H1 (cell line): ENCODE data around the gene EDEM1. TPM values are rescaled to one million over a fixed set of nuclear protein-coding genes. Genes with fewer than 3 reads are reported as not detected.

Experiments used
- CTCF ChIA-PET: fragments of 300-600 bp; sonication (Branson Sonifier 250); formaldehyde crosslinking; loops from one replicate; lab custom pipeline; 2021; ENCODE audit not compliant: partially characterized antibody; lab: Charles Lee
- POLR2A ChIA-PET: fragments of 300-600 bp; sonication (Branson Sonifier 250); formaldehyde crosslinking; loops from one replicate; lab custom pipeline; 2021; ENCODE audit warnings: inconsistent platforms; ENCODE audit not compliant: partially characterized antibody; lab: Charles Lee
- DNase-seq, 2 experiments: peaks; one replicate each; pipeline versions ENCODE4 v3.0.0 to v3.0.0-alpha.2; 2010 to 2022; ENCODE audit warnings: low spot score in 2 of 2, low read depth in 1 of 2, mixed read lengths in 1 of 2
- FAIRE-seq: peaks from 2 replicates; lab custom pipeline; 2011; peaks lifted over from hg19 to GRCh38; lab: Jason Lieb, UNC
- H2AFZ ChIP-seq: 2 replicates; pipeline ENCODE4 v1.8.1; 2012; ENCODE audit warnings: low read length, inconsistent platforms
- H2AK5ac ChIP-seq: 2 replicates; pipeline ENCODE4 v1.6.1; 2013; ENCODE audit warnings: low read depth, low read length
- H2BK120ac ChIP-seq: replicated peaks from 2 replicates; pipeline ENCODE3; 2013; ENCODE audit warnings: low read depth, low read length, inconsistent platforms
- H2BK12ac ChIP-seq: 2 replicates; pipeline ENCODE4 v1.6.1; 2013; ENCODE audit warnings: low read depth, low read length
- H2BK15ac ChIP-seq: 2 replicates; pipeline ENCODE4 v1.6.1; 2013; ENCODE audit warnings: low read length
- H2BK20ac ChIP-seq: 2 replicates; pipeline ENCODE4 v1.6.1; 2013; ENCODE audit warnings: low read length
- H2BK5ac ChIP-seq: 2 replicates; pipeline ENCODE4 v1.6.1; 2013; ENCODE audit warnings: low read depth, low read length
- H3K14ac ChIP-seq: 2 replicates; pipeline ENCODE4 v1.6.1; 2013; ENCODE audit warnings: inconsistent platforms; ENCODE audit not compliant: insufficient read length
- H3K18ac ChIP-seq: 2 replicates; pipeline ENCODE4 v1.6.1; 2013; ENCODE audit warnings: low read length; ENCODE audit errors: extremely low read depth
- H3K23ac ChIP-seq: 2 replicates; pipeline ENCODE4 v1.6.1; 2013; ENCODE audit warnings: inconsistent platforms; ENCODE audit not compliant: insufficient read length
- H3K23me2 ChIP-seq: 2 replicates; pipeline ENCODE4 v1.6.1; 2013; ENCODE audit warnings: low read depth, low read length
- H3K27ac ChIP-seq: 2 replicates; pipeline ENCODE4 v1.6.1; 2011; ENCODE audit warnings: low read depth, low read length, inconsistent platforms
- H3K27me3 ChIP-seq, 4 experiments: replicated peaks in 1 of 4; 1 replicate in 1 of 4; 2 replicates in 3 of 4; pipeline versions ENCODE4 v1.6.1 to v1.8.1; 2011 to 2013; ENCODE audit warnings: low read length in 3 of 4, mild to moderate bottlenecking in 3 of 4, inconsistent platforms in 2 of 4, mixed read lengths in 2 of 4, moderate library complexity in 1 of 4; ENCODE audit not compliant: control insufficient read depth in 3 of 4, insufficient read depth in 3 of 4; ENCODE audit errors: extremely low read depth in 1 of 4
- H3K36me3 ChIP-seq, 4 experiments: 2 replicates each; pipeline versions ENCODE4 v1.6.1 to v1.8.1; 2011 to 2013; ENCODE audit warnings: mild to moderate bottlenecking in 4 of 4, low read length in 3 of 4, moderate library complexity in 2 of 4, control low read depth in 1 of 4, inconsistent platforms in 1 of 4; ENCODE audit not compliant: insufficient read depth in 4 of 4, control insufficient read depth in 2 of 4
- H3K4ac ChIP-seq: replicated peaks from 2 replicates; pipeline ENCODE3; 2013; ENCODE audit warnings: low read length, low read depth, mixed read lengths, inconsistent platforms; ENCODE audit not compliant: insufficient read length
- H3K4me1 ChIP-seq, 4 experiments: replicated peaks in 1 of 4; 1 replicate in 1 of 4; 2 replicates in 3 of 4; pipeline versions ENCODE4 v1.6.1 to v1.8.1; 2011 to 2013; ENCODE audit warnings: low read length in 3 of 4, inconsistent platforms in 2 of 4, mixed read lengths in 1 of 4; ENCODE audit not compliant: insufficient read depth in 4 of 4, control insufficient read depth in 3 of 4
- H3K4me2 ChIP-seq, 2 experiments: 2 replicates each; pipeline versions ENCODE4 v1.6.1 to v1.8.1; 2011 to 2013; ENCODE audit warnings: low read depth in 2 of 2, low read length in 2 of 2, control low read depth in 1 of 2, inconsistent platforms in 1 of 2, mild to moderate bottlenecking in 1 of 2; ENCODE audit not compliant: insufficient read depth in 1 of 2
- H3K4me3 ChIP-seq, 4 experiments: fragments of 200-600, 300-600 bp in 1 of 4; sonication (generic), shearing (Covaris generic), sonication (Bioruptor Twin) in 1 of 4; 2 replicates each; pipeline versions ENCODE4 v1.5.1 to v1.8.1; 2011 to 2016; ENCODE audit warnings: low read length in 4 of 4, low read depth in 3 of 4, control low read depth in 2 of 4, inconsistent platforms in 2 of 4, mild to moderate bottlenecking in 2 of 4, mixed read lengths in 1 of 4, moderate library complexity in 1 of 4; ENCODE audit not compliant: insufficient read depth in 2 of 4; ENCODE audit errors: extremely low read depth in 1 of 4
- H3K56ac ChIP-seq: replicated peaks from 2 replicates; pipeline ENCODE3; 2013; ENCODE audit warnings: low read depth, mild to moderate bottlenecking, mixed read lengths, low read length, inconsistent platforms; ENCODE audit not compliant: insufficient read length
- H3K79me1 ChIP-seq: 2 replicates; pipeline ENCODE4 v1.6.1; 2013; ENCODE audit warnings: low read depth, low read length, control low read depth
- H3K79me2 ChIP-seq, 2 experiments: 2 replicates each; pipeline versions ENCODE4 v1.6.1 to v1.8.1; 2012 to 2013; ENCODE audit warnings: low read length in 2 of 2, mild to moderate bottlenecking in 2 of 2, inconsistent platforms in 1 of 2; ENCODE audit not compliant: insufficient read depth in 2 of 2, control insufficient read depth in 1 of 2
- H3K9ac ChIP-seq, 4 experiments: replicated peaks in 1 of 4; 1 replicate in 1 of 4; 2 replicates in 3 of 4; pipeline versions ENCODE4 v1.6.1 to v1.8.1; 2011 to 2013; ENCODE audit warnings: low read depth in 3 of 4, low read length in 3 of 4, control low read depth in 2 of 4, mild to moderate bottlenecking in 2 of 4, moderate library complexity in 2 of 4, inconsistent platforms in 1 of 4; ENCODE audit errors: extremely low read depth in 1 of 4
- H3K9me3 ChIP-seq, 2 experiments: 2 replicates each; pipeline versions ENCODE4 v1.6.1 to v1.8.1; 2012 to 2013; ENCODE audit warnings: mild to moderate bottlenecking in 2 of 2, moderate library complexity in 2 of 2, control low read depth in 1 of 2, inconsistent platforms in 1 of 2, low read depth in 1 of 2, low read length in 1 of 2, mixed read lengths in 1 of 2; ENCODE audit not compliant: insufficient read depth in 2 of 2
- H4K20me1 ChIP-seq, 2 experiments: replicated peaks in 1 of 2; 2 replicates each; pipeline versions ENCODE3 to v1.8.1; 2011 to 2013; ENCODE audit warnings: inconsistent platforms in 2 of 2, low read length in 2 of 2, mild to moderate bottlenecking in 1 of 2; ENCODE audit not compliant: insufficient read depth in 2 of 2, control insufficient read depth in 1 of 2
- H4K5ac ChIP-seq: 2 replicates; pipeline ENCODE4 v1.6.1; 2013; ENCODE audit warnings: low read length, low read depth, mixed read lengths, inconsistent platforms; ENCODE audit not compliant: insufficient read length
- H4K8ac ChIP-seq: 2 replicates; pipeline ENCODE4 v1.8.0; 2013; ENCODE audit warnings: mild to moderate bottlenecking, moderate library complexity, low read length, inconsistent platforms; ENCODE audit not compliant: insufficient read depth; ENCODE audit errors: extremely low read depth
- H4K91ac ChIP-seq: replicated peaks from 2 replicates; pipeline ENCODE3; 2013; ENCODE audit warnings: low read length, mixed read lengths, inconsistent platforms; ENCODE audit not compliant: insufficient read length
- ATF2 ChIP-seq: IDR thresholded peaks from 2 replicates; pipeline ENCODE4 v1.6.1; 2012; ENCODE audit warnings: low read length, inconsistent platforms
- CBX5 ChIP-seq: fragments of 300-800, 300-1000 bp; sonication (generic); IDR thresholded peaks from 2 replicates; pipeline ENCODE4 v1.7.1; 2016; ENCODE audit warnings: antibody characterized with exemption, low read length, low read depth
- CBX8 ChIP-seq: fragments of 300-800, 300-1000 bp; sonication (generic); IDR thresholded peaks from 2 replicates; pipeline ENCODE4 v1.7.1; 2016; ENCODE audit warnings: low read depth, low read length, borderline replicate concordance
- CHD2 ChIP-seq: IDR thresholded peaks from 2 replicates; pipeline ENCODE4 v1.6.1; 2012; ENCODE audit warnings: low read length, improper control_type of control experiment
- EP300 ChIP-seq, 2 experiments: IDR thresholded peaks; 1 replicate in 1 of 2; 2 replicates in 1 of 2; pipeline ENCODE4 v1.6.1; 2011 to 2012; ENCODE audit warnings: low read depth in 2 of 2, low read length in 2 of 2, mild to moderate bottlenecking in 2 of 2, borderline replicate concordance in 1 of 2, inconsistent platforms in 1 of 2, moderate library complexity in 1 of 2
- KDM1A ChIP-seq: fragments of 200-600, 300-600 bp; sonication (generic); IDR thresholded peaks from 2 replicates; pipeline ENCODE4 v1.7.1; 2016; ENCODE audit warnings: mild to moderate bottlenecking, low read length, borderline replicate concordance
- RXRA ChIP-seq: IDR thresholded peaks from 2 replicates; pipeline ENCODE4 v1.6.1; 2011; ENCODE audit warnings: low read depth, mild to moderate bottlenecking, low read length, moderate library complexity; ENCODE audit not compliant: insufficient read depth
- SIRT6 ChIP-seq: IDR thresholded peaks from one replicate; pipeline ENCODE4 v1.7.1; 2012; ENCODE audit warnings: low read length, inconsistent platforms
- SP4 ChIP-seq: IDR thresholded peaks from 2 replicates; pipeline ENCODE4 v1.6.1; 2012; ENCODE audit warnings: low read length, inconsistent platforms
- SUZ12 ChIP-seq: fragments of 200-600 bp; sonication (generic); IDR thresholded peaks from 2 replicates; pipeline ENCODE4 v1.6.1; 2012; ENCODE audit warnings: mild to moderate bottlenecking, inconsistent platforms, low read length, moderate library complexity, mixed read lengths
- TAF1 ChIP-seq: IDR thresholded peaks from 2 replicates; pipeline ENCODE4 v1.6.1; 2011; ENCODE audit warnings: mild to moderate bottlenecking, low read depth, low read length
- TAF7 ChIP-seq: optimal IDR thresholded peaks from 2 replicates; pipeline ENCODE3; 2011; ENCODE audit warnings: low read depth, mild to moderate bottlenecking, inconsistent platforms, low read length, moderate library complexity, borderline replicate concordance
- WGBS, 2 experiments: shearing (Covaris generic) in 1 of 2; methylation state at CpG; one replicate each; pipeline versions ENCODE4 v1.1.6 to v1.1.7; 2013 to 2015; ENCODE audit warnings: low lambda C conversion rate in 2 of 2, mixed read lengths in 2 of 2, inconsistent platforms in 1 of 2, low coverage in 1 of 2, missing lambda C conversion rate in 1 of 2; ENCODE audit not compliant: insufficient replicate concordance in 2 of 2, insufficient coverage in 1 of 2, insufficient read length in 1 of 2; ENCODE audit errors: extremely low coverage in 1 of 2, missing lambda C conversion rate in 1 of 2; 5-methylcytosine and 5-hydroxymethylcytosine counted together
- polyA plus RNA-seq, 7 experiments: library from polyadenylated mRNA; depleted of rRNA in 3 of 7; stranded (reverse) in 5 of 7; unstranded in 2 of 7; fragments of >200 nt in 5 of 7; fragments of 200-250 nt in 2 of 7; gene quantifications; 1 replicate in 5 of 7; 2 replicates in 1 of 7; 4 replicates in 1 of 7; pipeline versions ENCODE4 v1.2.1 to v1.2.3, GENCODE V29; 2011 to 2013; ENCODE audit warnings: missing spikeins in 2 of 7, mixed read lengths in 2 of 7
- total RNA-seq: library from RNA; stranded (reverse); fragmentation: NEBNext Ultra II Directional; extraction: Animal tissue kit (Norgen Biotek cat#: 25700); gene quantifications from 2 replicates; pipeline ENCODE4 v1.2.1, GENCODE V29; 2021

The EDEM1 gene
- total and polyA plus RNA-seq, 2 of the 8 experiments (the other 6 are each of a cell fraction or from before 2014, with no cell fraction given) = 4.8 to 16.4 TPM

GRCh38 chr3:5149306-5149880, 38.1 kb upstream of the EDEM1 start:
- Histone ChIP-seq H3K56ac (no peak overlapping the region), H3K36me3 (0 out of 8 replicates have a peak, but pooled peaks cover 0 to 3% (median 0%) of the 10 kb centered on the region in 4 experiments), H2BK20ac (no peak overlapping the region), H3K79me1 (peaks cover 5% of the 10 kb centered on the region; the same call in 1 of the 2 replicates), H3K9ac (no peak overlapping the region), H3K4me3 (no peak overlapping the region), H4K91ac (no peak overlapping the region), H4K20me1 (peaks cover 3 to 7% of the 10 kb centered on the region in 2 experiments), H2AK5ac (no peak overlapping the region), H3K79me2 (peaks cover 0 to 94% of the 10 kb centered on the region in 2 experiments; a peak in 3 of 4 replicates), H3K27ac (no peak overlapping the region), H3K9me3 (peaks cover 7 to 9% of the 10 kb centered on the region in 2 experiments; a peak in 3 of 4 replicates), H3K4ac (no peak overlapping the region), H4K5ac (no peak overlapping the region), H3K23ac (no peak overlapping the region), H2BK120ac (no peak overlapping the region), H2BK5ac (no peak overlapping the region), H3K23me2 (no peaks in the 10 kb centered on the region), H3K14ac (no peak overlapping the region), H4K8ac (no peak overlapping the region), H3K18ac (no peak overlapping the region), H3K27me3 (no peaks in the 10 kb centered on the region), H2BK15ac (no peak overlapping the region), H3K4me1 (peaks cover 0 to 4% (median 0%) of the 10 kb centered on the region in 4 experiments; a peak in 2 of 7 replicates), H3K4me2 (no peak overlapping the region), H2AFZ (no peak overlapping the region), H2BK12ac (no peak overlapping the region)
- DNase-seq (no peak), FAIRE-seq (no peak)
- WGBS, 2 experiments = 93% methylated on average over 7 of the region's 7 CpGs; no CpG with 5 or more reads in 1 of the 2 experiments
- ChIA-PET CTCF (interaction anchor here (1.0 to 1.4 kb wide), 3 partner anchors 13 to 33 kb away, joined by 3 to 5 read pairs (median 5); no protein-coding TSS in a partner anchor), POLR2A (no interaction called here)
- TF ChIP-seq TAF7 = no peak
- no peak for TF ChIP-seq SP4
- TF ChIP-seq CBX5 = no peak
- TF ChIP-seq RXRA = no peak
- TF ChIP-seq CHD2 = no peak
- TF ChIP-seq SUZ12 = no peak
- no peak for TF ChIP-seq CBX8
- TF ChIP-seq ATF2 = no peak
- no peak for TF ChIP-seq KDM1A
- TF ChIP-seq SIRT6 = no peak
- no peak for TF ChIP-seq TAF1
- no peak for TF ChIP-seq EP300 (IDR thresholded peaks at IDR 0.05; ENCODE audit: borderline replicate concordance in 1 of 2, low read depth in 2 of 2, low read length in 2 of 2)
